ENCODE data around the gene RGSL1. TPM values are rescaled to one million over a fixed set of nuclear protein-coding genes. Genes with fewer than 3 reads are reported as not detected.
A peak's percentile ranks its signal among the peaks of the same experiment; 100 is the strongest.

The RGSL1 gene
- total RNA-seq, 1 donor from 2014 or later: not detected

DNA sequence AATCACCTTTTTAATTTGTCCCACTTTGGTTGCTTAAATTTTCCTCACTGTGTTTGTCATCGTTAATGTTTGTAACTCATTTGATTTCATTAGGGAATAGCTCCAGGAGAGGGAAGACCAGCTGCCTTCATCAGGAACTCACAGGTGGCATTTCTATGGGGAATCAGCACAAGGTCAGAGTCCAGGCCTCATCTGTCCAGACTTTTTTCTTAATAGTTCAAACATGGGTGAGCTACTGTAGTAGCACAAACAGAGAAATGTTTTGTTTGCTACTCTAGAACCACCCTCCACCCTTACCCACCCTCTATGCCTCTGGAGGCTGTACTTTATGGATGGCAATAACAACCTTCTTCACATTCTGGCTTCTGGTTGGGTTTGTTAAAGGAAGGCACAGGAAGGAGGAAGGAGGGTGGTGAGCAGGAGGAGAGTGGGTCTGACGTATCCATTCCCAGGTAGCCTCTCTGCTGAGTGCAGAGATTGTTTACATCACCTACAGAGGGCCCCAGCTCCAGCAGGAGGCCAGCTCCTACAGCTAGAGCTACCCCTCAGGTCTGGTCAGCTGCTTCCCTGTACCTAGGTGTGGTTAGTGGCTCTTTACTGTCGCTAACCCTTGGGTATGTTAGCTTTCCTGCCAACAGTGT lies 41.4 kb upstream of the RGSL1 start:
- Histone ChIP-seq H3K4me3 (no peak overlapping the region), H3K9me3 (no peaks in the 10 kb centered on the region), H3K27ac (no peak overlapping the region), H3K27me3 (ENCODE audit: low read depth) (no peaks in the 10 kb centered on the region), H3K4me1 (no peaks in the 10 kb centered on the region), H3K36me3 (no peaks in the 10 kb centered on the region)
- intact Hi-C loops (cut with DNase I): no loop called here
- TF ChIP-seq, protein P1, sequence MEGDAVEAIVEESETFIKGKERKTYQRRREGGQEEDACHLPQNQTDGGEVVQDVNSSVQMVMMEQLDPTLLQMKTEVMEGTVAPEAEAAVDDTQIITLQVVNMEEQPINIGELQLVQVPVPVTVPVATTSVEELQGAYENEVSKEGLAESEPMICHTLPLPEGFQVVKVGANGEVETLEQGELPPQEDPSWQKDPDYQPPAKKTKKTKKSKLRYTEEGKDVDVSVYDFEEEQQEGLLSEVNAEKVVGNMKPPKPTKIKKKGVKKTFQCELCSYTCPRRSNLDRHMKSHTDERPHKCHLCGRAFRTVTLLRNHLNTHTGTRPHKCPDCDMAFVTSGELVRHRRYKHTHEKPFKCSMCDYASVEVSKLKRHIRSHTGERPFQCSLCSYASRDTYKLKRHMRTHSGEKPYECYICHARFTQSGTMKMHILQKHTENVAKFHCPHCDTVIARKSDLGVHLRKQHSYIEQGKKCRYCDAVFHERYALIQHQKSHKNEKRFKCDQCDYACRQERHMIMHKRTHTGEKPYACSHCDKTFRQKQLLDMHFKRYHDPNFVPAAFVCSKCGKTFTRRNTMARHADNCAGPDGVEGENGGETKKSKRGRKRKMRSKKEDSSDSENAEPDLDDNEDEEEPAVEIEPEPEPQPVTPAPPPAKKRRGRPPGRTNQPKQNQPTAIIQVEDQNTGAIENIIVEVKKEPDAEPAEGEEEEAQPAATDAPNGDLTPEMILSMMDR (IDR thresholded peaks at IDR 0.05): no peak
- peak; percentile 54 to 84 for ATAC-seq
- DNase-seq: no peak

DNA sequence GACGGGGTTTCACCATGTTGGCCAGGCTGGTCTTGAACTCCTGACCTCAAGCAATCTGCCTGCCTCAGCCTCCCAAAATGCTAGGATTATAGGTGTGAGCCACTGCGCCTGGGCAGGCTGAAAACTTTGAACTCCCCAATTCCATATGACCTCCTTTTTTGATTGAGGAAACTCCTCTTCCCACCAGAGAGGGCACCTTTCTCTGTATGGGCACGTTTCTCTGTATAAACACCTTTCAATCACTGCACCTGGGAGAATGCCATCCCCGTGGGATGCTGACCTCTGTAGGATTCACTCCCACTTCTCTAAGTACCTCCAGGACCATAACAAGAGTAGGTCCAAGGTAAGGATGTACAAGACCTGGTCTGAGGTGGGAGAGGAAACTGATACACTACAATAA lies 39.8 kb upstream of the RGSL1 start:
- intact Hi-C loops (cut with DNase I): no loop called here
- no peaks in the 10 kb centered on the region for H3K36me3 ChIP-seq
- H3K4me3 ChIP-seq: no peak overlapping the region
- TF ChIP-seq, protein P1 (IDR thresholded peaks at IDR 0.05): no peak
- H3K9me3 ChIP-seq: no peaks in the 10 kb centered on the region
- no peaks in the 10 kb centered on the region for H3K27me3 ChIP-seq (ENCODE audit: low read depth)
- DNase-seq: no peak
- H3K27ac ChIP-seq: no peak overlapping the region
- no peak for ATAC-seq
- no peaks in the 10 kb centered on the region for H3K4me1 ChIP-seq

DNA sequence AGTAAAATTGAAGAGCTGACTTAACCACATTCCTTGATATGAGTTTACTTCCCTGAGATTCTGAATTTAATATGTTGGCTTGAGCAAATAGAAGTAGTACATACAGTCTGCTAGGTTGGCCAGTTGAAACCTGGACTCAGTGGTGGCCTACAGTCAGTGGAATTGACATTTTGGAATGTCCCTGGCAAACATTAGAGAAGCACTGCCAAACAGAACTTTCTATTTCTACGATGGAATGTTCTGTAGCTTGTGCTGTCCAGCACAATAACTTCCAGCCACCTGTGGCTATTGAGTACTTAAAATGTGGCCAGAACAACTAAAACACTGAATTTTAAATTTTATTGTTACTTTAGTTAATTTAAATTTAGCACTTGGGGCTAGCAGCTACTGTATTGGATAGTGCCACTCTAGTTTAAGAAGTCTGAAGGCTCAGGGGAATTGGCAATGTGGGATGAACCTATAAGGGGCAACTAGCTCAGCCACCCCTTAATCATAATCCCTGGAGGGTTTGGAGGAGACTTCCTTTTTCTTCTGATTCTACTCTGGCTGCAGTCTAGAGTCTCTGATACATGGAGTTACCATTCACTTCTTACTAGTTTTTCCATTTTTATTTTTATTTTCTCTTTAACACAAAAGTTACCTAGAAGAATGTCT lies 39.2 kb upstream of the RGSL1 start:
- no peak overlapping the region for H3K27ac ChIP-seq
- no peaks in the 10 kb centered on the region for H3K27me3 ChIP-seq (ENCODE audit: low read depth)
- intact Hi-C loops (cut with DNase I): no loop called here
- no peak overlapping the region for H3K4me3 ChIP-seq
- no peaks in the 10 kb centered on the region for H3K36me3 ChIP-seq
- DNase-seq (no peak), ATAC-seq (peak; percentile 41)
- H3K9me3 ChIP-seq: no peaks in the 10 kb centered on the region
- TF ChIP-seq, protein P1 (IDR thresholded peaks at IDR 0.05): no peak
- no peaks in the 10 kb centered on the region for H3K4me1 ChIP-seq

DNA sequence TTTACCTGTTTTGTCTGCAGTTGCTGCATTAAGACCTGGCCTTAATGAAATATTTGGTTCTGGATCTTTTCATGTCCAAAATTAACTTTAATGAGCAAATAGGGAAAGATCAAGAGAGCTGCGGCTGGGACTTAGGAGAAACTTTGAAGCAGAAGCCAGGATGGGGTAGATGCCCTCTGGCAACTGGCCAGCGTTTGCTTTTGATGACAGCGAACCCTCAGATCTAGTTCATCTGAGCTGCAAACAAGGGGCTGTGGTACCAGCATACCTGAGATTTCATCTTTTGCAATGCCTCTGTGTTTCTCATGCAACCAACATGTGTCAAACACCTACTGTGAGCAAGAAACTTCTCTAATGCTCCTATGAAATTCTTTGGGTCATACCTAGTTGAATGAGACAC lies 36.5 kb upstream of the RGSL1 start:
- Histone ChIP-seq H3K9me3 (no peaks in the 10 kb centered on the region), H3K36me3 (no peaks in the 10 kb centered on the region), H3K4me1 (no peaks in the 10 kb centered on the region), H3K27ac (no peak overlapping the region), H3K4me3 (no peak overlapping the region), H3K27me3 (ENCODE audit: low read depth) (no peaks in the 10 kb centered on the region)
- intact Hi-C loops (cut with DNase I): no loop called here
- DNase-seq: no peak
- no peak for ATAC-seq
- TF ChIP-seq, protein P1 (IDR thresholded peaks at IDR 0.05): no peak

DNA sequence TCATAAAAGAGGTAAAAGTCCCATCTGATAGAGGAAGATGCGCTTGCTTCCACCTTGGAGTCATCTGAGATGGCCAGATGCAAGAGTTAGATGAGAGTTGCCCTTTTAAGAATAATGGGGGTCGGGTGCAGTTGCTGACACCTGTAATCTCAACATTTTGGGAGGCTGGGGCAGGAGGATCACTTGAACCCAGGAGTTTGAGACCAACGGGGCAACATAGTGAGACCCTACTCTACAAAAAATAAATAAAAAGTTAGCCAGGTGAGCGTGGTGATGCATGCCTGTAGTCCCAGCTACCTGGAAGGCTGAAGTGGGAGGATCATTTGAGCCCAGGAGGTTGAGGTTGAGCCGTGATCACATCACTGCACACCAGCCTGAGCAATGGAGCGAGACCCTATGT lies 36.0 kb upstream of the RGSL1 start:
- no peaks in the 10 kb centered on the region for H3K9me3 ChIP-seq
- no peaks in the 10 kb centered on the region for H3K36me3 ChIP-seq
- H3K4me1 ChIP-seq: no peaks in the 10 kb centered on the region
- intact Hi-C loops (cut with DNase I): no loop called here
- no peaks in the 10 kb centered on the region for H3K27me3 ChIP-seq (ENCODE audit: low read depth)
- no peak overlapping the region for H3K4me3 ChIP-seq
- ATAC-seq (no peak), DNase-seq (no peak)
- TF ChIP-seq, protein P1 (IDR thresholded peaks at IDR 0.05): no peak
- no peak overlapping the region for H3K27ac ChIP-seq

Measured in lower lobe of right lung (tissue), 2 donors.